Measurements from ENCODE around the gene HKDC1. TPM values are rescaled to one million over a fixed set of nuclear protein-coding genes. Genes with fewer than 3 reads are reported as not detected.
"Not testable (repeated sequence)": the region's sequence is repeated elsewhere in the genome, so short reads cannot be mapped to it uniquely, and the experiment has no call there.

The HKDC1 gene, protein sequence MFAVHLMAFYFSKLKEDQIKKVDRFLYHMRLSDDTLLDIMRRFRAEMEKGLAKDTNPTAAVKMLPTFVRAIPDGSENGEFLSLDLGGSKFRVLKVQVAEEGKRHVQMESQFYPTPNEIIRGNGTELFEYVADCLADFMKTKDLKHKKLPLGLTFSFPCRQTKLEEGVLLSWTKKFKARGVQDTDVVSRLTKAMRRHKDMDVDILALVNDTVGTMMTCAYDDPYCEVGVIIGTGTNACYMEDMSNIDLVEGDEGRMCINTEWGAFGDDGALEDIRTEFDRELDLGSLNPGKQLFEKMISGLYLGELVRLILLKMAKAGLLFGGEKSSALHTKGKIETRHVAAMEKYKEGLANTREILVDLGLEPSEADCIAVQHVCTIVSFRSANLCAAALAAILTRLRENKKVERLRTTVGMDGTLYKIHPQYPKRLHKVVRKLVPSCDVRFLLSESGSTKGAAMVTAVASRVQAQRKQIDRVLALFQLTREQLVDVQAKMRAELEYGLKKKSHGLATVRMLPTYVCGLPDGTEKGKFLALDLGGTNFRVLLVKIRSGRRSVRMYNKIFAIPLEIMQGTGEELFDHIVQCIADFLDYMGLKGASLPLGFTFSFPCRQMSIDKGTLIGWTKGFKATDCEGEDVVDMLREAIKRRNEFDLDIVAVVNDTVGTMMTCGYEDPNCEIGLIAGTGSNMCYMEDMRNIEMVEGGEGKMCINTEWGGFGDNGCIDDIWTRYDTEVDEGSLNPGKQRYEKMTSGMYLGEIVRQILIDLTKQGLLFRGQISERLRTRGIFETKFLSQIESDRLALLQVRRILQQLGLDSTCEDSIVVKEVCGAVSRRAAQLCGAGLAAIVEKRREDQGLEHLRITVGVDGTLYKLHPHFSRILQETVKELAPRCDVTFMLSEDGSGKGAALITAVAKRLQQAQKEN
- 1 to 10 TPM in 1 of 4 donors, under 1 TPM in 2, not detected in 1; 0.06 to 1.5 (median 0.17) TPM for total RNA-seq

DNA sequence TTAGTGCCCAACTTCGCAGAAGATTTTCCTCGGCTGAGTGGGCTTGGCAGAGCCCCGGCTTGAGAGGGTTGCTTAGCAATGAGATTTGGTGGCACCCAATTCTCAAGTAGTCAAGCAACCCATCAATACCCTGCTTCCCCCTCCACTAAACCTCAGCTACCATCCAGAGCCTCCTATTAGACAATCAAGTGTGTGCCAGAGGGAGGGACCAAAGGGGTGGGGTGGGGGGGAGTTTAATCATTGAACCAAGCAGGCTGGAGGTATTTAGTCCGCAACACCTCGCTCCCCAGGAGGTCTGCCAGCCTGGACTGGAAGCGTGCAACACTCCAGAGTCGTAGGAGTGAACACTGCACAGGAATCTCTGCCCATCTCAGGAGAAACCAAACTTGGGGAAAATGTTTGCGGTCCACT lies at the start of gene HKDC1:
TSS of gene HKDC1 (plus strand) at position 292 of the 411 bp plus-strand sequence. CDS start at position 396, 104 bp downstream.
- H3K4me1 ChIP-seq: no peaks in the 10 kb centered on the region
- no peaks in the 10 kb centered on the region for H3K9me3 ChIP-seq
- 86% methylated on average over 8 of the region's 8 CpGs for WGBS
- no peaks in the 10 kb centered on the region for H3K36me3 ChIP-seq
- TF ChIP-seq POLR2A (IDR thresholded peaks at IDR 0.05; ENCODE audit: low read depth): no peak
- no peak for TF ChIP-seq EP300 (IDR thresholded peaks at IDR 0.05)
- TF ChIP-seq CTCF (IDR thresholded peaks at IDR 0.05): no peak
- TF ChIP-seq POLR2AphosphoS5 (IDR thresholded peaks at IDR 0.05): no peak
- no peak for DNase-seq (ENCODE audit: extremely low spot score)
- intact Hi-C loops (cut with DNase I): no loop called here
- no peak within 1 kb of the TSS for H3K4me3 ChIP-seq
- H3K27ac ChIP-seq (replicated peaks in 1 of 4): no peak within 1 kb of the TSS
- peaks cover 0 to 27% (median 2%) of the 10 kb centered on the region in 4 donors for H3K27me3 ChIP-seq

- Histone ChIP-seq H3K4me1 (no peaks in the 10 kb centered on the region), H3K27me3 (no peaks in the 10 kb centered on the region), H3K4me3 (no peak overlapping the region), H3K9me3 (no peaks in the 10 kb centered on the region), H3K27ac (replicated peaks in 1 of 4) (no peak overlapping the region), H3K36me3 (peaks cover 12 to 63% (median 48%) of the 10 kb centered on the region in 4 donors)
- intact Hi-C loops (cut with DNase I): no loop called here
- 84% methylated on average over 3 of the region's 3 CpGs for WGBS
- TF ChIP-seq CTCF (IDR thresholded peaks at IDR 0.05) (no peak), POLR2AphosphoS5 (IDR thresholded peaks at IDR 0.05) (no peak), EP300 (IDR thresholded peaks at IDR 0.05) (no peak), POLR2A (IDR thresholded peaks at IDR 0.05; ENCODE audit: low read depth) (no peak)
- DNase-seq (ENCODE audit: extremely low spot score): no peak
Observed at GRCh38 chr10:69172241-69172982, 47.7 kb upstream of the HKDC1 start.

DNA sequence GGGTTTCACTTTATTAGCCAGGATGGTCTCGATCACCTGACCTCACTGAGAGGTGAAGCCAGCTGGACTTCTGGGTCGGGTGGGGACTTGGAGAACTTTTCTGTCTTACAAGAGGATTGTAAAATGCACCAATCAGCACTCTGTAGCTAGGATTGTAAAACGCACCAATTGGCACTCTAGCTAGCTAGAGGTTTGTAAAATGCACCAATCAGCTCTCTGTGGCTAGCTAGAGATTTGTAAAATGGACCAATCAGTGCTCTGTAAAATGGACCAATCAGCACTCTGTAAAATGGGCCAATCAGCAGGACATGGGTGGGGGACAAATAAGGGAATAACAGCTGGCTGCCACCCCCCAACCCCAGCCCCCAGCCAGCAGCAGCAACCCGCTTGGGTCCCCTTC lies 44.8 kb upstream of the HKDC1 start:
- intact Hi-C loops (cut with DNase I); H3K4me3 ChIP-seq: not testable (repeated sequence)
- WGBS: 68% methylated on average over 4 of the region's 4 CpGs

DNA sequence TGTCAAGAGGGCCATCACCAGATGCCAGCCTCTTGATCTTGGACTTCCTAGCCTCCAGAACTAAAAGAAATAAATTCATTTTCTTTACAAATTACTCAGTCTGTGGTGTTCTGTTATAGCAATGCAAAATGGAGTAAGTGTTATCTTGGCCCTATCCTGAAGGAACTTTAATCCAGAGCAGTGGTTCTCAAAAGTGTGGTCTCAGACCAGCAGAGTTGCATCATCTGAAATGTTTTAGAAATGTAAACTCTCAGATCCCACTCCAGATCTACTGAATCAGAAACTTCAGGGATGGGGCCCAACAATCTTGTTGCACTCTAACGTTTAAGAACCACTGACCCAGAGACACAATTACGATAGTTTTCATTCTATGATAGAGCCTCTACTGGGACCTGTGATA lies 43.3 kb upstream of the HKDC1 start:
- intact Hi-C loops (cut with DNase I): no loop called here
- TF ChIP-seq POLR2AphosphoS5 (IDR thresholded peaks at IDR 0.05) (no peak), CTCF (IDR thresholded peaks at IDR 0.05) (no peak), EP300 (IDR thresholded peaks at IDR 0.05) (no peak), POLR2A (IDR thresholded peaks at IDR 0.05; ENCODE audit: low read depth) (no peak)
- no peak overlapping the region for H3K27ac ChIP-seq (replicated peaks in 1 of 4)
- 85% methylated on average over 2 of the region's 2 CpGs for WGBS
- no peak overlapping the region for H3K4me3 ChIP-seq
- DNase-seq (ENCODE audit: extremely low spot score): no peak
- H3K4me1 ChIP-seq: peaks cover 19 to 21% (median 20%) of the 10 kb centered on the region in 4 donors
- peaks cover 8 to 19% (median 14%) of the 10 kb centered on the region in 4 donors for H3K36me3 ChIP-seq
- no peaks in the 10 kb centered on the region for H3K27me3 ChIP-seq
- H3K9me3 ChIP-seq: no peaks in the 10 kb centered on the region

More for the DNA sequence above, 44.8 kb upstream of the HKDC1 start:
- H3K4me1 ChIP-seq; H3K27me3 ChIP-seq; DNase-seq (ENCODE audit: extremely low spot score); H3K9me3 ChIP-seq; H3K27ac ChIP-seq (replicated peaks in 1 of 4): not testable (repeated sequence)
- H3K36me3 ChIP-seq: peaks cover 12 to 34% (median 26%) of the 10 kb centered on the region in 4 donors

Measured in esophagus muscularis mucosa (tissue), 4 donors.